SU-DHL-6 (cell line): ENCODE measurements around the gene CBLB.

ENCODE experiments used
- H2AFZ ChIP-seq: fragments of 200-600 bp; sonication (generic); 2 replicates; pipeline ENCODE4 v1.6.1; 2014; ENCODE audit warnings: low read depth, mild to moderate bottlenecking, moderate library complexity, mixed read lengths, antibody characterized with exemption, low read length; ENCODE audit not compliant: severe bottlenecking
- H3F3A ChIP-seq: fragments of 200-600 bp; shearing (Covaris generic); 2 replicates; pipeline ENCODE4 v1.6.0; 2016; ENCODE audit warnings: antibody characterized with exemption, mild to moderate bottlenecking; ENCODE audit not compliant: insufficient read depth
- H3K27ac ChIP-seq: fragments of 200-600 bp; sonication (generic); 2 replicates; pipeline ENCODE4 v1.5.1; 2016; ENCODE audit warnings: low read depth, mild to moderate bottlenecking, low read length, moderate library complexity, mixed read lengths
- H3K27me3 ChIP-seq: fragments of 200-600 bp; sonication (generic), shearing (Covaris generic); 2 replicates; pipeline ENCODE4 v1.6.0; 2014; ENCODE audit warnings: mild to moderate bottlenecking, low read length
- H3K36me3 ChIP-seq: fragments of 200-600 bp; sonication (generic); 2 replicates; pipeline ENCODE4 v1.6.1; 2014; ENCODE audit warnings: mild to moderate bottlenecking, low read length, mixed read lengths
- H3K4me2 ChIP-seq: fragments of 300-600, 200-600 bp; shearing (Covaris generic), sonication (generic); 2 replicates; pipeline ENCODE4 v1.6.0; 2014; ENCODE audit warnings: low read length, low read depth, mild to moderate bottlenecking; ENCODE audit not compliant: poor library complexity, severe bottlenecking
- H3K4me3 ChIP-seq: fragments of 200-600 bp; sonication (generic); 2 replicates; pipeline ENCODE4 v1.5.1; 2014; ENCODE audit warnings: antibody characterized with exemption, low read length, mild to moderate bottlenecking, mixed read lengths; ENCODE audit not compliant: insufficient read depth, poor library complexity, severe bottlenecking
- H3K79me2 ChIP-seq: fragments of 200-600 bp; sonication (generic); 2 replicates; pipeline ENCODE4 v1.6.1; 2014; ENCODE audit warnings: mild to moderate bottlenecking, low read length, moderate library complexity; ENCODE audit not compliant: insufficient read depth
- H3K9ac ChIP-seq: fragments of 200-600 bp; sonication (generic); 2 replicates; pipeline ENCODE4 v1.7.0; 2014; ENCODE audit warnings: mild to moderate bottlenecking, low read length
- H3K9me2 ChIP-seq: fragments of 200-600 bp; sonication (generic); replicated peaks from 2 replicates; pipeline ENCODE4 v1.6.1; 2014; ENCODE audit warnings: low read length; ENCODE audit not compliant: insufficient read depth
- H3K9me3 ChIP-seq: fragments of 200-600 bp; sonication (generic); 2 replicates; pipeline ENCODE4 v1.6.1; 2014; ENCODE audit warnings: low read length, mixed read lengths; ENCODE audit not compliant: insufficient read depth
- H4K20me1 ChIP-seq: fragments of 200-600 bp; sonication (generic); 2 replicates; pipeline ENCODE4 v1.6.1; 2014; ENCODE audit warnings: low read depth, mild to moderate bottlenecking, antibody characterized with exemption, low read length, moderate library complexity, mixed read lengths
- CTCF ChIP-seq: fragments of 200-600 bp; sonication (generic); IDR thresholded peaks from one replicate; pipeline ENCODE4 v1.5.1; 2017; ENCODE audit warnings: antibody characterized with exemption, mild to moderate bottlenecking, low read length, moderate library complexity; ENCODE audit not compliant: insufficient read depth, poor library complexity, severe bottlenecking
- EZH2phosphoT487 ChIP-seq: fragments of 200-600 bp; sonication (generic), shearing (Covaris generic); conservative IDR thresholded peaks from 2 replicates; pipeline ENCODE4 v1.6.1; 2018; ENCODE audit warnings: mild to moderate bottlenecking, antibody characterized with exemption, low read length, moderate library complexity, mixed read lengths

Gene CBLB

GRCh38 chr3:105858017-105858416 is 10.8 kb downstream of the CBLB start:
- TF ChIP-seq EZH2phosphoT487: no peak
- TF ChIP-seq CTCF: peak; percentile 36
- Histone ChIP-seq H3K27me3 (no peaks in the 10 kb centered on the region), H3K27ac (peak overlapping the region; percentile 98), H2AFZ (no peak overlapping the region), H3F3A (peaks cover 79% of the 10 kb centered on the region), H3K9ac (peak overlapping the region; percentile 52), H3K36me3 (peaks cover 38% of the 10 kb centered on the region), H4K20me1 (no peaks in the 10 kb centered on the region), H3K4me3 (peak overlapping the region; percentile 35), H3K9me2 (no peaks in the 10 kb centered on the region), H3K9me3 (no peaks in the 10 kb centered on the region), H3K4me2 (peak overlapping the region; percentile 78), H3K79me2 (peaks cover 92% of the 10 kb centered on the region)

- Histone ChIP-seq H3K27me3 (no peaks in the 10 kb centered on the region), H3K4me3 (peak overlapping the region; percentile 35), H3K9me2 (no peaks in the 10 kb centered on the region), H3K9me3 (no peaks in the 10 kb centered on the region), H2AFZ (no peak overlapping the region), H3K27ac (peak overlapping the region; percentile 98), H4K20me1 (no peaks in the 10 kb centered on the region), H3K36me3 (peaks cover 40% of the 10 kb centered on the region), H3F3A (peaks cover 75% of the 10 kb centered on the region), H3K9ac (peak overlapping the region; percentile 52), H3K4me2 (peak overlapping the region; percentile 78), H3K79me2 (peaks cover 92% of the 10 kb centered on the region)
- TF ChIP-seq EZH2phosphoT487: no peak
These were observed 11.2 kb downstream of the CBLB start for GRCh38 chr3:105857601-105858000.

- H3K27me3 ChIP-seq: no peaks in the 10 kb centered on the region
- H3K9me3 ChIP-seq: no peaks in the 10 kb centered on the region
- peak overlapping the region; percentile 52 for H3K9ac ChIP-seq
- peaks cover 90% of the 10 kb centered on the region for H3K79me2 ChIP-seq
- no peaks in the 10 kb centered on the region for H4K20me1 ChIP-seq
- peak overlapping the region; percentile 98 for H3K27ac ChIP-seq
- peak overlapping the region; percentile 78 for H3K4me2 ChIP-seq
- peak overlapping the region; percentile 35 for H3K4me3 ChIP-seq
- peaks cover 45% of the 10 kb centered on the region for H3K36me3 ChIP-seq
- H3F3A ChIP-seq: peaks cover 65% of the 10 kb centered on the region
- no peaks in the 10 kb centered on the region for H3K9me2 ChIP-seq
- no peak overlapping the region for H2AFZ ChIP-seq
- TF ChIP-seq EZH2phosphoT487 (no peak), CTCF (no peak)
These were observed 12.2 kb downstream of the CBLB start for GRCh38 chr3:105856605-105857004.

GRCh38 chr3:105853801-105854432 is 14.9 kb downstream of the CBLB start:
- Histone ChIP-seq H2AFZ (no peak overlapping the region), H3K27me3 (no peaks in the 10 kb centered on the region), H3F3A (peaks cover 62% of the 10 kb centered on the region), H3K36me3 (peaks cover 65% of the 10 kb centered on the region), H3K9me3 (no peaks in the 10 kb centered on the region), H3K4me3 (peak overlapping the region; percentile 36), H3K9ac (peak overlapping the region; percentile 44), H3K27ac (peak overlapping the region; percentile 98), H3K4me2 (peak overlapping the region; percentile 78), H3K79me2 (peaks cover 90% of the 10 kb centered on the region), H3K9me2 (no peaks in the 10 kb centered on the region), H4K20me1 (no peaks in the 10 kb centered on the region)
- TF ChIP-seq CTCF (no peak), EZH2phosphoT487 (no peak)
